NOMO-1 (cell line): ENCODE data around the gene ATPAF2.

Experiments used
- DNase-seq, 2 experiments: peaks; one replicate each; lab custom pipeline; 2025; ENCODE audit not compliant: unreplicated experiment in 2 of 2; lab: John Stamatoyannopoulos, UW

ATPAF2 gene

GRCh38 chr17:17987901-17988300, 51.1 kb downstream of the ATPAF2 start:
- no peak for DNase-seq

DNA sequence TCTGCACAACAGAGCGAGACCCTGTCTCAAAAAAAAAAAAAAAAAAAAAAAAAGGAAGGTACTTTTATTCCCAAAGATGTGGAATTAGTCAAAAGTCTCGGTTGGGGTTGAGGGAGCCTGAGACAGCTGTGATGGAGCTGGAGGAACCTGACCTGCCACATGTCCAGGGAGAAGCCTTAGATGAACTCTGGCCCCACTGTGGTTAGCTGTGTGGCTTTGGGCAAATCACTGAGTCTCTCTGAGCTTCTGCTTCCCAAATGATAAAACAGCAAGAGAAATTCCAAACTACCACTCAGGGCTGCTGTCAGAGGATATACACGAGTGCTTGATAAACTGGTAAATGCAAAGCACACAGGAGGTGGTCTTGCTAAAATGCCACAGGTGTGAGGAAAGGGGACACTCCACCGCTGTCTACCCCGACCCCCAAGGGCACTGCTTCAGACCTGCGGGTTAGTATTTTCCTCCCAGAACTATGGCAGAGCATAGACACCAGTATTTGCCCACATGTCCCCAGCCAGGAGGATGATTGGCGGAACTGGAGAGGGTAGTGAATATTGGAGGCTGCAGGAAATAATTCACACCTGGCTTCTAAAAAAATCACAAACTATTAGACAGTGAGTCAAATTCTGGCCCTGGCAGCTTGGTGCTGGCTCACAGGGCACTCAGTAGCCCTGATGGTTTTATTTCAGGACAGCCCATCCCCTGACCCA, 51.6 kb downstream of the ATPAF2 start:
- DNase-seq: no peak

- DNase-seq: no peak
Measured at GRCh38 chr17:17985555-17985954, 53.4 kb downstream of the ATPAF2 start.

GRCh38 chr17:17985153-17985552, 53.8 kb downstream of the ATPAF2 start:
- DNase-seq: no peak

GRCh38 chr17:17983776-17984175, 55.2 kb downstream of the ATPAF2 start:
- DNase-seq: no peak

- no peak for DNase-seq
Measured at GRCh38 chr17:17983376-17983775, 55.6 kb downstream of the ATPAF2 start.

DNA sequence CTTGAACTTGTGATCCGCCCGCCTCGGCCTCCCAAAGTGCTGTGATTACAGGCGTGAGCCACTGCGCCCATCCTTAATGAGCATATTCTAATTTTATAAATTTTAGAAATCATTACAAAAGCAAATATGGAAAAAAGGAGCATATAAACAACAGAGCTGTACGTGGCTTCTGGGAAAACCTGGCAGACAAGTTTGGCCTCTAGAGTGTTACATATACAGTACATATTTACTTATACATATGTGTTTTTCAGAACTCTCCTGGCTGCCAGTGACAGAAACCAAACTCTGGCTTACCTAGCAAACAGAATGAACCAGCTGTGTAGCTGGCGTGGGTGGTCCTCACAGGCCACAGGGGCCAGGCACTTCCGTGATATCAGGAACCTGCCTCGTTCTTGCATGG, 56.2 kb downstream of the ATPAF2 start:
- DNase-seq: no peak

DNA sequence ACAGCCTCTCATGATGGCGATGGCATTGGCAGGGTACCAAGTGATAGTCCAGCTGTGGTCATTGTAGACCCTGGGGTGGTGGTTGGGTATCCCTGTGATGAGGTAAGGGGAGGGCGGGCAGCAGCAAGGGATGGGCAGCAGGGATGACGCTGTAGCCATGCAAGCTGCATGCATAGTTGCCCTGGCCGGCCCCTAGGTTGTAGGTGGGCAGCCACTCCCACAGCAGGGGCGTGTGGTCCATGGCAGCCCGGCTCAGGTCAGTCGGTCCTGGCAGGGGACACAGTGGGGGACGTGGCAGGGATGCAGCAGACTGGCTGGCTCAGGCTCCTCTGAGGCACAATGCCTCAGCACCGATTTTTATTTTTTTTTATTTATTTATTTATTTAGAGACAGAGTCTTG, 57.6 kb downstream of the ATPAF2 start:
- DNase-seq: no peak

GRCh38 chr17:17979778-17980177, 59.2 kb downstream of the ATPAF2 start:
- no peak for DNase-seq

DNA sequence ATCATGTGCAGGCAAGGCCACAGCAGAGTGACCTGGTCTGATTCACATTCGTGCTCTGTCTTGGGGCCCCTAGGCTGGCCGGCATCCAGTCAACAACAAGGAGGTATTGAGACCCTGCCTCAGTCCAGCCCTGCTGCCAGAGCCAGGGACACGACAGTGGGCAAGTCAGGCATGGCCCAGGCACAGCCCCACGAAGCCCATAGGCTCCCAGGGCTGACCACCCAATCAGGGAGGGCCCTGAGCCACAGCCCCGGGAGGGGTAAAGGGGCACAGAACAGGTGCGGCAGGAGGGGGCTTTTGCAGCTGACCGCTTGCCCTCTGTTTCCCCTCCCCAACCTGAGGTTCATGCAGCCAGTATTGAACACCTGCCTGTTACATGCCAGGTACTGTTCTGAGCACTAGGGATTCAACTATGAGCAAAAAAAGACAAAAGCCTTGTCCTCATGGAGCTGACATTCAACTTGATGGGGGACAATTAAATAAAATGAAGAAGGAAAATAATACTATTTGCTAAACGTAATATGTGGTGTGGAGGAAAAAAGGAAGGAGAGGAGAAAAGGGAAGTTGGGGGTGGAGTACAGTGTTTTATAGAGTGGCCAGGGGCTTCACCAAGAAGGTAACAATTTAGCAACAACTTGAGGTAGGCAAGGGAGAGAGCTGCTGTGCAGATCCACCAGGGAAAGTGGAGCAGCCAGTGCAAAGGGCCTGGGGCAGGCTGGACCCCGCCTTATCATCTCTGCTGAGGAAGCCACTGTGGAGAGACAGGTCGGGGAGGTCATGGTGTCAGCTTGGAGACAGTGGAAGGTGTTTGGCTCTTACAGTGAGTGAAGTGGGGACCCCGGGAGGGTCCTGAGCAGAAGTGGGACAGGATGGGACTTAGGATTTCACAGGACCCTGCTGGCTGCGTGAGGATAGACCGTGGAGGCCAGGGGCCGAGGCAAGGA, 60.2 kb downstream of the ATPAF2 start:
- DNase-seq: peak; percentile 70 to 77

- DNase-seq: no peak
Measured at GRCh38 chr17:17976931-17977570, 61.9 kb downstream of the ATPAF2 start.

- DNase-seq: peak; percentile 66 to 78
Measured at GRCh38 chr17:17975436-17975835, 63.5 kb downstream of the ATPAF2 start.

GRCh38 chr17:17972952-17973254, 66.1 kb downstream of the ATPAF2 start:
- no peak for DNase-seq

- DNase-seq: peak; percentile 100
Measured at GRCh38 chr17:17972126-17972951, 66.6 kb downstream of the ATPAF2 start, which contains the start of the genes DRC3 and TOM1L2. Gene DRC3 (plus strand): TSS chr17:17972862. CDS start chr17:17977599, 4,737 bp downstream. Gene TOM1L2 (minus strand): TSS chr17:17972400. CDS start chr17:17972313, 87 bp downstream.

DNA sequence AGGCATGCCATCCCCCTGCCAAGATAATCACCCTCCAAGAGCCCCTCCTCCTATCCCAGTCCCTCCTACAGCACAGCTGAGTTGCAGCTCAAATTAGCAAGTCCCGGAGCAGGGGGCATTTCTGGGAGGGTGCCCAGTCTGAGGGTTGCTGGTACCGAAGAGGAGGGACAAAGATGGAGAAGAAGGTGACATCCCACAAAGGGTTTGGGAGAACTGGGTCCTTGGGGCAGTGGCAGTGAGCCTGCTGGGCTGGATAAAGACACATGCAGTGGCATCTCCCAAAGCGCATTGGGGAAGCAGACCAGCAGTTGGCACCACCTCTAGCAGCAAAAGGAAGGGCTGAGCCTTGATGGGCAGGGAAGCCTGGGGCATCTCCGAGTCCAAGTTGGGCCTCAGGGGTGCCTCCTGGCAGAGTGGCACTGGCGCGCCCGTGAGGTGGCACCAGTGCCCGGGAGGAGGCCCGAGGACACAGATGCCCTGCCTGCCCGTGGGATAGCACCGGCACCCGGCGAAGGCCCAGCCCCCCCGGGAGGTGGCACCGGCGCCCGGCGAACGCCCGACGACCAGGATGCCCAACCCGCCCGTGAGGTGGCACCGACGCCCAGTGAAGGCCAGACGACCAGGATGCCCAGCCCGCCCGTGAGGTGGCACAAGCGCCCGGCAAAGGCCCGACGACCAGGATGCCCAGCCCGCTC, 67.4 kb downstream of the ATPAF2 start:
- DNase-seq: no peak

DNA sequence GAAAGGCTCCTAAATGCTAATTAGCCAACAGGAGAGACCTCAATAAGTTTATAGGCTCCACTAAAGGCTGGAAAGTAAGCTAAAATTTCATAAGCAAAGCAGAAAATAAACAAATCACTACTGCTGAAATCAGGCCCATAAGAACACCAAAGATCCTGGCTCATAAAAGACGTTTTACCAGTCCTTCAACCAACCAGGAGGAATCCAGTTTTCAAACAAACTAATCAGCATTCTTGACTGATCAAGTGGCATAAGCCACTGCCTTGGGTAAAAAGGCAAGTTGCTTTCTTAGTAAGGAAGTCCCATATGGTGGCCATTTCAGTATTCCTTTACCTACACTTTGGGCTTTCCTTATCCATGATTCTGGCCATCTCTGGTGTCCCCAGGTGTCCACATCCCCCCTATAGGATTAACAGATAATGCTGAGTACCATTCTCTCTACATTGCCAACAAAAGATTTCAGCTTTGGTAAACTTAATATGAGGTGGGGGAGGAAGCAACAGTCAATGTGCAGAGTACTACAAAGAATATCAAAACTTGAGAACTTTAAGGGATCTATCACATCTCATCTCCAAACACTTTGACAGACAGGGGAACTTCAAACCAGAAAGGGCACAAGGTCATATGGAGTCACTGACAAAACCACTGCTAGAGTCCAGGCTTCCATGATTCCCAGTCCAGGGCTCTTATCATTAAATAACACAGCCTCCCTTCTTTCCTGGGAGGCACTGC, 68.1 kb downstream of the ATPAF2 start:
- DNase-seq: no peak
